ENCODE results near the gene ALMS1. TPM values are rescaled to one million over a fixed set of nuclear protein-coding genes. Genes with fewer than 3 reads are reported as not detected.

ALMS1 gene
- total and polyA plus RNA-seq, 9 of the 15 experiments (the other 6 are each of a cell fraction or from before 2014, with no cell fraction given): 1.4 to 26.3 (median 13.6) TPM

DNA sequence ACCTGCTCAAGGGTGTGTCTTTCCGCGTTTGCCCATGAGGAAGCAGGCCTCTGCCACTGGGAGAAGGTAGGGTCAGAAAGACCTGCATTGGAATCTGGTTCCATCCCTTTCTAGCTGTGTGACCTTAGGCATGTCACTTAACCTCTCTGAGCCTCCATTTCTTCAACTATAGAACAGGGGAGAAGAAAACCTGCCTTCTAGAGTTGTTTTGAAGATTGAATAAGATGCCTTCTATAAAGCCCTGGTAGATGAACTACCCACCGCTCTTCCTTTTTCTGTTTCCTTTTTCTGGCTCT, 256.1 kb downstream of the ALMS1 start:
- intact Hi-C loops (cut with micrococcal nuclease) (no loop called here), in situ Hi-C loops (cut with MboI) (loop anchor here (5.0 kb wide), 1 partner anchor 61 kb away; no protein-coding TSS in a partner anchor)
- H3K79me2 ChIP-seq (ENCODE audit: control insufficient read depth, insufficient read depth, low read length): no peaks in the 10 kb centered on the region
- TF ChIP-seq ZNF551 (CRISPR knock-in tag; IDR thresholded peaks at IDR 0.05) (no peak), ZFP36 (IDR thresholded peaks at IDR 0.05; ENCODE audit: low read depth, low read length, partially characterized antibody) (peak; percentile 46), RBM25 (IDR thresholded peaks at IDR 0.05; ENCODE audit: low read depth, low read length, severe bottlenecking) (peak; percentile 61), KDM2B (CRISPR knock-in tag; IDR thresholded peaks at IDR 0.05) (no peak)
- no peaks in the 10 kb centered on the region for H3K9me1 ChIP-seq (ENCODE audit: control insufficient read depth, insufficient read depth, low read length)
- no peak for DNase-seq (ENCODE audit: extremely low read depth in 1 of 4, low spot score in 3 of 4)
- no peak overlapping the region for H3K9ac ChIP-seq (ENCODE audit: insufficient read depth in 1 of 2, low read depth in 2 of 2, low read length in 2 of 2)
- no peaks in the 10 kb centered on the region for H4K20me1 ChIP-seq (replicated peaks; ENCODE audit: control insufficient read depth, insufficient read depth, low read length)
- ATAC-seq: no peak
- no peak for FAIRE-seq
- H2AFZ ChIP-seq (ENCODE audit: low read depth, low read length): no peak overlapping the region
- no peak overlapping the region for H3K4me3 ChIP-seq
- peaks cover 12 to 41% of the 10 kb centered on the region in 2 experiments; a peak in 4 of 5 replicates for H3K27me3 ChIP-seq (ENCODE audit: control insufficient read depth in 2 of 2, insufficient read depth in 2 of 2, low read length in 2 of 2)
- H3K4me2 ChIP-seq (ENCODE audit: insufficient read depth, low read length): no peak overlapping the region
- WGBS (ENCODE audit: insufficient coverage, low coverage, missing lambda C conversion rate): 0% methylated on average over 3 of the region's 3 CpGs
- H3K27ac ChIP-seq (ENCODE audit: extremely low read depth, low read depth, low read length): no peak overlapping the region
- H3K4me1 ChIP-seq (replicated peaks in 1 of 2; ENCODE audit: control insufficient read depth in 2 of 2, insufficient read depth in 2 of 2, low read length in 2 of 2): no peaks in the 10 kb centered on the region
- no peaks in the 10 kb centered on the region for H3K36me3 ChIP-seq (ENCODE audit: control insufficient read depth, insufficient read depth, low read length)
- CTCF ChIA-PET (ENCODE audit: low intra/inter-chr PET ratio): no interaction called here
- POLR2A ChIA-PET: no interaction called here
- BruUV-seq (replicated peaks): no TSS peak
- H3K9me3 ChIP-seq (replicated peaks; ENCODE audit: control insufficient read depth, insufficient read depth, low read depth, low read length): no peaks in the 10 kb centered on the region; the same call in 1 of the 2 replicates

DNA sequence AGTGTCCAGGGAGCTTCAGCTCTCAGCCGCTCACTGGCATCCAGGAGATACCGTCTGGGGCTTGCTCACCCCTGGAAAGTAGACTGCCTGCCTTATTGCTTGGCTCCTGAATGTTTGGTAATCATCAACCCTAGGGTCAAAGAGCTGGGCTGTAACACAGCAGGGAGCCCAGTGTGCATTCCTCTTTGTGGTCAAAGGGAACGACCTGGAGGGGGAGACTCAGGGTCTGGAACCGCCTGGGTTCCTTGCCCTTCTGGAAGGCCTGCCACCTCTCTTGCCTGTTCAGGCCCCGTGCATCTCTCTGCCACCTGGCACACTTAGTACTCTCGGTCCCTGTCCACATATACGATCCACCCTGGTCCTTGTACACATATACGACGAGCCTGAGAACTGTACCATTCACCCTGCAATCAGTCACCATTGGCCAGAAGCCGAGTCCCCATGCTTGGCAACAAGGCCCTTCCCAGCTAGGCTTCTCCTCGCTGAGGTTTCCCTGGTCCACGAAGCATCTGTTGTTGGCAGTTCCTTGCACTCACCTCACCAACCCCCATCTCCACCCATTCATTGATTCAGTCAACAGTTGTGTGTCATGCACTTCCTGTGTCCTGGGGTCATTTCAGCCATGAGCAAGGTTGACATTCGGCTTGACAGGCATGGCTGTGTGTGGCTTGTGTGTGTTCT, 256.8 kb downstream of the ALMS1 start, which contains the start of gene NAT8:
NAT8 (minus strand) TSS at position 85 of the 681 bp plus-strand sequence. CDS start 794 bp downstream, outside the sequence.
- no peaks in the 10 kb centered on the region for H3K36me3 ChIP-seq (ENCODE audit: control insufficient read depth, insufficient read depth, low read length)
- H3K27ac ChIP-seq (ENCODE audit: extremely low read depth, low read depth, low read length): no peak within 1 kb of the TSS
- DNase-seq (ENCODE audit: extremely low read depth in 1 of 4, low spot score in 3 of 4) (no peak), FAIRE-seq (no peak), ATAC-seq (no peak)
- no peaks in the 10 kb centered on the region for H3K4me1 ChIP-seq (replicated peaks in 1 of 2; ENCODE audit: control insufficient read depth in 2 of 2, insufficient read depth in 2 of 2, low read length in 2 of 2)
- H3K9me3 ChIP-seq (replicated peaks; ENCODE audit: control insufficient read depth, insufficient read depth, low read depth, low read length): no peaks in the 10 kb centered on the region; the same call in 1 of the 2 replicates
- intact Hi-C loops (cut with micrococcal nuclease): no loop called here
- no peaks in the 10 kb centered on the region for H3K79me2 ChIP-seq (ENCODE audit: control insufficient read depth, insufficient read depth, low read length)
- H3K4me2 ChIP-seq (ENCODE audit: insufficient read depth, low read length): no peak within 1 kb of the TSS
- no peak within 1 kb of the TSS for H3K4me3 ChIP-seq
- ChIA-PET POLR2A (no interaction called here), CTCF (ENCODE audit: low intra/inter-chr PET ratio) (no interaction called here)
- H2AFZ ChIP-seq (ENCODE audit: low read depth, low read length): no peak within 1 kb of the TSS
- H3K9me1 ChIP-seq (ENCODE audit: control insufficient read depth, insufficient read depth, low read length): no peaks in the 10 kb centered on the region
- WGBS (ENCODE audit: insufficient coverage, low coverage, missing lambda C conversion rate): 1% methylated on average over 13 of the region's 13 CpGs
- BruUV-seq (replicated peaks): no TSS peak
- no peaks in the 10 kb centered on the region for H4K20me1 ChIP-seq (replicated peaks; ENCODE audit: control insufficient read depth, insufficient read depth, low read length)
- no peak for TF ChIP-seq RBM25 (IDR thresholded peaks at IDR 0.05; ENCODE audit: low read depth, low read length, severe bottlenecking)
- 0 out of 4 replicates have a peak within 1 kb of the TSS, but pooled peaks of 1 of the 2 experiments have one; percentile 17 for H3K9ac ChIP-seq (ENCODE audit: insufficient read depth in 1 of 2, low read depth in 2 of 2, low read length in 2 of 2)
- in situ Hi-C loops (cut with MboI): loop anchor here (5.0 kb wide), 1 partner anchor 60 kb away; no protein-coding TSS in a partner anchor
- peaks cover 12 to 41% of the 10 kb centered on the region in 2 experiments; a peak in 4 of 5 replicates for H3K27me3 ChIP-seq (ENCODE audit: control insufficient read depth in 2 of 2, insufficient read depth in 2 of 2, low read length in 2 of 2)

Measured in K562 (cell line).